GM12873 (cell line): ENCODE measurements around the gene UNC13C.

Experiments
- TF ChIP-seq, protein P1 (sequence below): IDR thresholded peaks from 2 replicates; pipeline ENCODE4 v1.5.1; 2012; ENCODE audit warnings: low read depth, mild to moderate bottlenecking, moderate library complexity, low read length, control low read depth; ENCODE audit not compliant: insufficient read depth; ENCODE audit errors: missing control alignments

The UNC13C gene

DNA sequence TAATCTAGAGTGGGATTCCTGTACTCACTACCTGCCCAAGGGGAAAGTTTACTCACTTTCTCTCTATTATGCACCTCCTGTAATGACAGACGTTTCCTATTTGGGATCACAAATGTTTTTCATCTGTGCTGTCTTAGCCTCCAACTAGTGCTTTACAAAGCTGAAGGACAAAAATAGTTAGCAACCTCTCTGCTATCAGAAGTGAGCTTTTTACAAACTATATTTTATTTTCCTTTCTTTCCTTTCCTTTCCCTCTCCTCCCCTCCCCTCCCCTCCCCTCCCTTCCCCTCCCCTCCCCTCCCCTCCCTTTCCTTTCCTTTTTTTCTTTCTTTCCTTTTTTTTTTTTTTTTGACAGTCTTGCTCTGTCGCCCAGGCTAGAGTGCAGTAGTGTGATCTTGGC lies 130.8 kb downstream of the UNC13C start:
- TF ChIP-seq, protein P1, sequence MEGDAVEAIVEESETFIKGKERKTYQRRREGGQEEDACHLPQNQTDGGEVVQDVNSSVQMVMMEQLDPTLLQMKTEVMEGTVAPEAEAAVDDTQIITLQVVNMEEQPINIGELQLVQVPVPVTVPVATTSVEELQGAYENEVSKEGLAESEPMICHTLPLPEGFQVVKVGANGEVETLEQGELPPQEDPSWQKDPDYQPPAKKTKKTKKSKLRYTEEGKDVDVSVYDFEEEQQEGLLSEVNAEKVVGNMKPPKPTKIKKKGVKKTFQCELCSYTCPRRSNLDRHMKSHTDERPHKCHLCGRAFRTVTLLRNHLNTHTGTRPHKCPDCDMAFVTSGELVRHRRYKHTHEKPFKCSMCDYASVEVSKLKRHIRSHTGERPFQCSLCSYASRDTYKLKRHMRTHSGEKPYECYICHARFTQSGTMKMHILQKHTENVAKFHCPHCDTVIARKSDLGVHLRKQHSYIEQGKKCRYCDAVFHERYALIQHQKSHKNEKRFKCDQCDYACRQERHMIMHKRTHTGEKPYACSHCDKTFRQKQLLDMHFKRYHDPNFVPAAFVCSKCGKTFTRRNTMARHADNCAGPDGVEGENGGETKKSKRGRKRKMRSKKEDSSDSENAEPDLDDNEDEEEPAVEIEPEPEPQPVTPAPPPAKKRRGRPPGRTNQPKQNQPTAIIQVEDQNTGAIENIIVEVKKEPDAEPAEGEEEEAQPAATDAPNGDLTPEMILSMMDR: no peak

DNA sequence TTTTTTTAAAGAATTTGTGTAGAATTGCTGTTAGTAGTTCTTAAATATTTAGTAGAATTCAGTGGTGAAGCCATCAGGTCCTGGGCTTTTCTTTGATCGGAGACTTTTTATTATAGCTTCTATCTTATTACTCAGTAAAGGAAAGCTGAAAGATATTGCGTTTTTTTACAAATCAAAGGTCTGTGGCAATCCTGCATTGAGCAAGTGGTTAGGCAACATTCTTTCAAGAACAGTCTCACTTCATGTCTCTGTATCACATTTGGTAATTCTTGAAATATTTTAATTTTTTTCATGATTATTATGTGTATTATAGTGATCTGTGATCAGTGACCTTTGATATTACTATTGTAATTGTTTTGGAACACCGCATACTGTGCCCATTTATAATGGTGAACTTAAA lies 140.8 kb downstream of the UNC13C start:
- TF ChIP-seq, protein P1: no peak

DNA sequence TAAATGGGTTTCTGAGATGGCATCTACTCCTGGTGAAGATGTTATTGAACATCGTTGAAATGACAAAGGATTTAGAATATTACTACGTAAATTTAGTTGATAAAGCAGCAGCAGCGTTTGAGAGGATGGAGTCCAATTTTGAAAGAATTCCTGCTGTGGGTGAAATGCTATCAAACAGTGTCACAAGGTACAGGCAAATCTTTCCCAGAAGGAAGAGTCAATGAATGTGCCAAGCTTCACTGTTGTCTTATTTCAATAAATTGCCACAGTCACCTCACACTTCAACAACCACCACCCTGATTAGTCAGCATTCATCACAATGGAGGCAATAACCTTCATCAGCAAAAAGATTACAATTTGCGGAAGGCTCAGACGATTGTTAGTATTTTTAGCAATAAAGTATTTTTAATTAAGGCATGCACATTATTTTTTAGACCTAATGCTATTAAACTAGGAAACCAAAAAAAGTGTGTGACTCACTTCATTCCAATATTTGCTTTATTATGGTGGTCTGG lies 142.8 kb downstream of the UNC13C start:
- TF ChIP-seq, protein P1: no peak

DNA sequence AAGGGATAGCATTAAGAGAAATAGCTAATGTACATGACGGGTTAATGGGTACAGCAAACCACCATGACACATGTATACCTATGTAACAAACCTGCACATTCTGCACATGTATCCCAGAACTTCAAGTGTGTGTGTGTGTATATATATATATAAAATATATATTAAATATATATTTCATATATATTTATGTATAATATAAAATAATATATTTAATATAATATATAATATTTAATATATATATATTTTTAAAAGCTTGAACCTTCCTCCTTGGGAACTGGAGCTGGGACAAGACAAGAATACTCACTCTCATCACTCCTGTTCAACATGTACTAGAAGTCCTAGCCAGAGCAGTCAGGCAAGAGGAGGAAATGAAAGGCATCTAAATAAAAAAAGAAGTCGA lies 149.3 kb downstream of the UNC13C start:
- TF ChIP-seq, protein P1: no peak

DNA sequence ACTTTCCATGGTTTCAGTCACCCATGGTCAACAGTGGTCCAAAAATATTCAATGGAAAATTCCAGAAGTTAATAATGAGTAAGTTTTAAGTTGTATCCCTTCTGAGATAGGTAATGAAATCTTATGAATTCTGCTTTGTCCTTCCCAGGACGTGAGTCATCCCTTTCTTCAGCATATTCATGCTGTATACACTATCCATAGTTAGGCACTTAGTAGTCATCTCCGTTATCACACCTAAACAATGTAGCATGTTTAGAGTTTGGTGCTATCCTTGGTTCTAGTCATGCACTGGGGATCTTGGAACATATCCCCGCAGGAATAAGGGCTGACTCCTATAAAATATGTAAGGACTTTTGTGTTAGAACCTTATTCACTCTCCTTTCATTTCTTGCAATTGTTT lies 153.2 kb downstream of the UNC13C start:
- TF ChIP-seq, protein P1: no peak

DNA sequence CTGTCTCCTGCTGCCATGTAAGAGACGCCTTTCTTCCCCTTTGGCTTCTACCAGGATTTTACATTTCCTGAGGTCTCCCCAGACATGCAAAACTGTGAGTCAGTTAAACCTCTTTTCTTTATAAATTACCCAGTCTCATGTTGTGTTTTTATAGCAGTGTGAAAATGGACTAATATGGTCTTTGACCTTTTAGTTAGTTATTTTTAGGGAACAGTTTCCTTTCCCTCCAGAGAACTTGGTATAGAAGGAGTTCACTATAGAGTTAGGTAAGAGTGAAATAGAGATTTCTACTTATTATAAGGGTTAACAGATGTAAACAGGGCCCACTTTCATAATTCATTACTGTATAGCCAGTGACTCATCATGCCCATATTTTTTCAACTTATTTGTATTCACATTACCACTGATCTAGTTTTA lies 170.9 kb downstream of the UNC13C start:
- TF ChIP-seq, protein P1: no peak

DNA sequence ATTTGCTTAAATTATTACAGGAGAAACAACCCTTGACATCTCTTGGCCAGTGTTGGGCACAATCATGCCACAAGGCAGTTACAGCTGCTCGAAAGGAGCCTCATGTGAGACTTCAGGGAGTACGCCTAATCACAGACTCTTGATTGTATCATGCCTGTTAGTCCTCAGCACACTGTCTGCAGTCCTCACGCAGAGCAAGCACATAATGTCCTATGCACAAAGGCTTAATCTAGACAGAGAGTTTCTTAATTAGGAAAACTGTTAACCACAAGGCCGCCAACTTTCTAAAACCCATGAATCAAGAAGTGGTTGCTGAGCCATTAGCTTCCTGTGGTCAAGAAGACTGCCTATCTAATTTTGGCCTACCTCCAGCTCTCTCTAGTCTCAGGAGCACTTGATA lies 172.0 kb downstream of the UNC13C start:
- TF ChIP-seq, protein P1: no peak
